Measurements from ENCODE around the gene USP2.
"Not testable (repeated sequence)": the region's sequence is repeated elsewhere in the genome, so short reads cannot be mapped to it uniquely, and the experiment has no call there.

USP2 gene

GRCh38 chr11:119414321-119414720 is 32.8 kb upstream of the USP2 start:
- no peak for DNase-seq (ENCODE audit: low read depth)

GRCh38 chr11:119412072-119412471 is 30.6 kb upstream of the USP2 start:
- no peak for DNase-seq (ENCODE audit: low read depth)

GRCh38 chr11:119410501-119410900 is 29.0 kb upstream of the USP2 start:
- DNase-seq (ENCODE audit: low read depth), result no peak

GRCh38 chr11:119409731-119410130 is 28.2 kb upstream of the USP2 start:
- DNase-seq (ENCODE audit: low read depth), result no peak

GRCh38 chr11:119406005-119406404 is 24.5 kb upstream of the USP2 start:
- peak; percentile 54 for DNase-seq (ENCODE audit: low read depth)

- not testable (repeated sequence) for DNase-seq (ENCODE audit: low read depth)
These were observed 24.0 kb upstream of the USP2 start for GRCh38 chr11:119405448-119405847.

GRCh38 chr11:119404872-119405271 is 23.4 kb upstream of the USP2 start:
- peak; percentile 83 for DNase-seq (ENCODE audit: low read depth)

- peak; percentile 69 for DNase-seq (ENCODE audit: low read depth)
These were observed 21.5 kb upstream of the USP2 start for GRCh38 chr11:119403021-119403420.

GRCh38 chr11:119402470-119402869 is 21.0 kb upstream of the USP2 start:
- DNase-seq (ENCODE audit: low read depth), result no peak

- no peak for DNase-seq (ENCODE audit: low read depth)
These were observed 19.4 kb upstream of the USP2 start for GRCh38 chr11:119400860-119401259.

- no peak for DNase-seq (ENCODE audit: low read depth)
These were observed 16.2 kb upstream of the USP2 start for GRCh38 chr11:119397740-119398139.

GRCh38 chr11:119396835-119397234 is 15.3 kb upstream of the USP2 start:
- no peak for DNase-seq (ENCODE audit: low read depth)

- DNase-seq (ENCODE audit: low read depth), result no peak
These were observed 9.8 kb upstream of the USP2 start for GRCh38 chr11:119391275-119391674.

GRCh38 chr11:119389611-119390254 is 8.2 kb upstream of the USP2 start:
- DNase-seq (ENCODE audit: low read depth), result no peak

GRCh38 chr11:119388103-119388502 is 6.6 kb upstream of the USP2 start:
- DNase-seq (ENCODE audit: low read depth), result no peak

GRCh38 chr11:119384332-119384731 is 2.8 kb upstream of the USP2 start:
- DNase-seq (ENCODE audit: low read depth), result no peak

GRCh38 chr11:119382513-119382912 is 1.0 kb upstream of the USP2 start:
- DNase-seq (ENCODE audit: low read depth), result not testable (repeated sequence)

GRCh38 chr11:119382101-119382500 is 611 bp upstream of the USP2 start:
- DNase-seq (ENCODE audit: low read depth), result no peak

- DNase-seq (ENCODE audit: low read depth), result no peak
These were observed 686 bp downstream of the USP2 start for GRCh38 chr11:119380827-119381180.

- no peak for DNase-seq (ENCODE audit: low read depth)
These were observed 1.2 kb downstream of the USP2 start for GRCh38 chr11:119380160-119380826.

GRCh38 chr11:119378851-119379465 is 2.5 kb downstream of the USP2 start:
- DNase-seq (ENCODE audit: low read depth), result peak; percentile 29

GRCh38 chr11:119377961-119378667 is 3.4 kb downstream of the USP2 start:
- DNase-seq (ENCODE audit: low read depth), result peak; percentile 39

All from amniotic epithelial cell (primary cell).